ENCODE data around the gene PEG3.

Gene PEG3

GRCh38 chr19:56838909-56839651 is 1.4 kb downstream of the PEG3 start:
- peak; percentile 45 to 49 for ATAC-seq

- ATAC-seq = no peak
Observed at GRCh38 chr19:56838024-56838908, 2.3 kb downstream of the PEG3 start.

DNA sequence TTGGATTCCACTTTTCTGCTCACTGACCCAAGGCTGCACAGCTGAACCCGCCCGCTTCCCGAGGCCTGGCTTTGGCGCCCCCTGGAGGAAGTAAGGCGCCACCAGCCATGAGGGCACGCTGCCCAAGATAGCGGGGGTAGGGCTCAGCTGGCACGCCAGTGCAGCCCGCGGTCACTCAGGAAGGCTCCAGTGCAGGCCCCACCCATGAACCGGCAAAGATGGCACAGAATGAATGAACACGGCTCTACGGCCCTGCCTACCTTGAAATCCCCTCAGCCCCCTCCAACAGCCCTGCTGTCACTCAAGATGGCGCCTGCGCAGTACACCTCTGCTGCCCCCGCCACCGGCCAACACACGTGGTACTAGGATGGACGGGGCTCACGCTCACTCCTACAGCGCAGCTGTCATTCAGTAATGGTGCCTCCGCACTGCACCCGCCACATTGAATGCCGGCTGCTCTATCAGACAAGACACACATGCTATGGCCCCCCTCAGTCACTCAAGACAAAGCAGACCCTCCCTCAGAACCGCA is 3.0 kb downstream of the PEG3 start:
- ATAC-seq = no peak

- no peak for ATAC-seq
Observed at GRCh38 chr19:56837004-56837403, 3.5 kb downstream of the PEG3 start.

GRCh38 chr19:56836059-56836458 is 4.5 kb downstream of the PEG3 start:
- no peak for ATAC-seq

DNA sequence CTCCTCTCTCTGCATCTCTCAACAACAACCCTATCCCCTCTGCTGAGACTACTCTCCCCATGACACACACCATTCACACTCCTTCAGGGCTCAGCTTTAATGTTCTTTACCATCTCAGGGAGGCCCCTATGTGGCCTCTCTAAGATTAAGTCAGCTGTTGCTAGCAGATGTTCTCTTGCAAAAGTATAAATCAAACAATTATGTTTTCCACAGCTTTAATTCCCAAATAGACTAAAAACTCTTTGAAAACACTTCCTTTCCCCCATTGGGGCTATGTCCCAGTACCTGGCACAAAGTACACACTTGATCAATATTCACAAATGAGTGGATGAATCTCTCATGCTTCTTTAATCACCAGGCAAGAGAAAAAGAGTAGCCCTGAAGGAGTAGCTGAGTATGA is 5.1 kb downstream of the PEG3 start:
- no peak for ATAC-seq

GRCh38 chr19:56834564-56835375 is 5.8 kb downstream of the PEG3 start:
- ATAC-seq = no peak

- no peak for ATAC-seq
Observed at GRCh38 chr19:56832352-56832928, 8.1 kb downstream of the PEG3 start.

GRCh38 chr19:56831255-56831654 is 9.3 kb downstream of the PEG3 start:
- ATAC-seq = no peak

DNA sequence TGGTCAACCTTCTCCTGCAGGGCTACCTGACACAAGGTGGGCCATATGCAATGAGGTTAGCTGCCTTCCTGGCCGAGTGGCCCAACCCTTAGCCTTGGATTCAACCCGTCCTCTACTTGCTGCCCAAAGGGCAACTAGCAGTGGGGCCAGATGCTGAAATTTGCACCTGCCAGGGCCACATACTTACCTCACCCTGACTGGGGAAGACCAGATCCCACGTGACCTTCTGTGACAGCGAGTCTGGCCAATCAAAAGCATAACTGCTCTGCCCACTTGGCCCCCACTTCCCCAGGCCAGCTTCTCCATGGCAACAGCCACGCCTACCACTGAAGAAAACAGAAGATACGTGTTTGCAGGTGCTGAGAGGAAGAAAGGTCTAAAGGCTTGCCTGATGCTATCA is 10.9 kb downstream of the PEG3 start:
- no peak for ATAC-seq

- ATAC-seq = no peak
Observed at GRCh38 chr19:56827708-56828107, 12.8 kb downstream of the PEG3 start.

DNA sequence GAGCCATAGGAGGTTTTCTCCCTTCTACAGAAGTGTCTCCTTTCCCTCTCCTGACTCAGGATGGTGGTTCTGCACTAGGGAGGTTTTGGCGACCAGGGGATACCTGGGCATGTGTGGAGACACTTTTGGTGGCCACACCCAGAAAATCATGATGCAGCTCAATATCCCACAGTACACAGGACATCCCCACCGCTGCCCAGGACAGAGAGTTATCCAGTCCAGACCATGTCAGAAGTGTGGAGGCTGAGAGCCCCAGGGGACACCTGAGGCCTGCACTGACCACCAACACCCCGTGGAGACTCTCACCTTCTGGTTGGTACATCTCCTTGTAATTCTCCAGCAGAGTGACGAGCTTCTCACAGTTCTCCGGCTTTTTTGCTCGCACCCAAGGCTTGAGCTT is 16.6 kb downstream of the PEG3 start:
- no peak for ATAC-seq

- no peak for ATAC-seq
Observed at GRCh38 chr19:56823417-56823816, 17.1 kb downstream of the PEG3 start.

DNA sequence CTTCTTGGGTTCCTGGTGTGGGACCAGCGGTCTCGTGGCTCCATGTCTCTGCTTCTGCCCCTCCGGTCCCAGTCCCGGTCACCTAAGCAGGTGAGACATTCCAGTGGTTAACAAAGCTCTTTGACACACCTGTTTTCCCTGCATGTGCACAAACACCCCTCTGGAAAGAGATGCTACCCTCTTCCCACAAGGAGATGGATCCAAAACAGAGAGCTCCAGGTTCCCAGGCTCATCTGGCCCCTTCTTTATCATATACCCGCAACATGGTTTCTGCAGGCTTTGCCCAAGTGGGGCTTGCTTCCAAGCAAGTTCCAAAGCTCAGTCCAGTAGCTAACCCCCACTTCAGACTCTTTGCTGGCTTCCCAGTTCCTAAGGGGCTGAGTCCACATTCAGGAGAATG is 17.8 kb downstream of the PEG3 start:
- ATAC-seq = no peak

GRCh38 chr19:56821675-56822074 is 18.9 kb downstream of the PEG3 start:
- ATAC-seq = no peak

DNA sequence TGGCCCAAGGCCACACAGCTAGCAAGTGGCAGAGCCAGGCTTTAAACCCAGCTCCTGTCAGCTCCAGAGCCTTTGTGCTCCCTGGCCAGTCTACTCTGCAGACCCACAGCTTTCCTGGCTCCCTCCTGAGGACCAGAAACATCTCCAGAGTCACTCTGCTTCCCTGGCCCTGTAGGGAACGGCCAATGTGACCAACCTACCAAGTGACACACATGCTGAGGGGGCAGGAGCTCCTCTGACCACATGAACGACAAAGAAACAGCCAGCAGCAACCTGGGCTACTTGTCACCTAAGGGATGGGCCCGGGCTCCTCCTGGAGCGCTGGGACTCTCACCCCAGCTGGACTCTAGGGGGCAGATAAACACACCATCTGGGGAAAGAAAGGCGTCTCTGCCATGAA is 19.3 kb downstream of the PEG3 start:
- no peak for ATAC-seq

- no peak for ATAC-seq
Observed at GRCh38 chr19:56819166-56819565, 21.4 kb downstream of the PEG3 start.

- no peak for ATAC-seq
Observed at GRCh38 chr19:56814656-56815055, 25.9 kb downstream of the PEG3 start.

- no peak for ATAC-seq
Observed at GRCh38 chr19:56813531-56813930, 27.0 kb downstream of the PEG3 start.

GRCh38 chr19:56811480-56811879 is 29.0 kb downstream of the PEG3 start:
- ATAC-seq = no peak

DNA sequence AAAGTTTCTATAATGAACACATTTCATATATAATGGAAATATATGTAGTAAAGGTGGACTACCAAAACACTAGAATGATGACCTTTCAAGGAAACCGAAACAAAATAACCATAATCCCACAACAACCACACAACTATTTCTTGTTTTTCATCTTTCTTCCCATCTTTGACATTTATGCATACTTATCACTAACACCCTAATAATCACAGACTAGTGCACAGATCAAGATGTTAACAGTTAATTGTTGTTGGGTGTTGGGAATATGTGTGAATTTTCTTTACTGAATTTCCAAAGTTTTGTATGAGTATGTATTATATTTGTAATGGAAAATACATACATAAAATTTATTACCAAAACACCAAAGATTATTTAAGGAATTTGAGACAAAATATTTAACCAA is 30.3 kb downstream of the PEG3 start:
- no peak for ATAC-seq

DNA sequence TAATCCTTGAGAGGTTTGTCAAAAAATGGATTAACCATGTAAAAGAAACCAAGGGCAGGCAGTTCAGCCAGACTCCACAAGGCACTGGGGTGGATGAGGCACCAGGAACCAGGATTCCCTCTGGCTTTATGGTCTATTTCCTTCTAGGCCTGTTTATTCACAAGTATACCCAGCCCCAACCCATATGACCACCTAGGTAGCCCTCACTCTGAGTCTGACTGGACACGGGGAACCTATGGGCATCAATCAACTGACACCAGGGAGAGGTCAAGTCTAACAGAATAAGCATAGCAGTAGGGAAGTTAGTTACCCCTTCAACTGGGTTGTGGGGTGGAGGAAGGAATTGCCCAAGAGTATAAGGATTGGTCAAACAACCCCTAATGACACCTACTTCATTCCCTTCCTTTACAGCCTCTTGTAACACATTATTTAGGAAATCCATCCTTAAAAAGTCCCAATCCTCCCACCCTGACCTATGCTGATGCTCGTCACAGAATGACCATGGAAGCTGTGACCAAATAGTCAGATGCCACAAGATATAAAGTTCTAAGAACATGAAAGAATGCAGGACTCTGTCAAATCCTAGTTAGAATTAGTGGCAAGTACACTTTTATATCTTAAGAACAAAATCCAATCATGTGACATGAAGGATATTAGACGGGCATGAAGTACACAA is 31.7 kb downstream of the PEG3 start:
- no peak for ATAC-seq

All from activated CD4-positive, CD25-positive, alpha-beta regulatory T cell treated with anti-CD3 and anti-CD28 coated beads, Interleukin-2, amount 50 U/mL, for 24 hours (primary cell).